GM18861 (cell line): Measurements from ENCODE around the gene FBXO31.
A peak's percentile ranks its signal among the peaks of the same experiment; 100 is the strongest.
"Not testable (repeated sequence)": the region's sequence is repeated elsewhere in the genome, so short reads cannot be mapped to it uniquely, and the experiment has no call there.

Experiments
- ATAC-seq: cut with Tn5 transposase; IDR thresholded peaks from one replicate; pipeline ENCODE4 v1.9.1; 2021; ENCODE audit not compliant: unreplicated experiment

Gene FBXO31

GRCh38 chr16:87387942-87388817 is 4.6 kb upstream of the FBXO31 start:
- ATAC-seq, result peak; percentile 41

- not testable (repeated sequence) for ATAC-seq
Observed at GRCh38 chr16:87384875-87385167, 1.2 kb upstream of the FBXO31 start.

- peak; percentile 5 for ATAC-seq
Observed at GRCh38 chr16:87384162-87384874, 742 bp upstream of the FBXO31 start.

GRCh38 chr16:87382023-87382785 is 1.4 kb downstream of the FBXO31 start:
- no peak for ATAC-seq

DNA sequence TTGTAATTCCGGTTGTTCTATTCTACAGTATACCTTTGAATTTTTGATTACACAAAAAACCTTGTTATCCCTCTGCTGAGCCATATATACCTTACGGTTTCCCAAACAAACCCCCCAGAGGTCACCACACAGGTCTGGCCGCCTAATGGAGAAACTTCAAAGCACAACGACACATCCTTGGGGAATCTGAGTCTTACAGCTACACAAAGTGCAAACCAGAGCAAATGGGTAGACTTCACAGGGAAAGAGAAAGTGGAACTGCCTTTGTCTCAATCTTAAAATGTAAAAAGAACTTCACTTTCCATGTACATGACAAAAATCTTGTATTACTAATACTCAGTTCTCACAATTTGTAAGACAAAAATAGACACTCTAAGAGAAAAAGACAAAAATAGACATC is 2.7 kb downstream of the FBXO31 start:
- ATAC-seq, result no peak

- ATAC-seq, result no peak
Observed at GRCh38 chr16:87380403-87380802, 3.2 kb downstream of the FBXO31 start.

- not testable (repeated sequence) for ATAC-seq
Observed at GRCh38 chr16:87379312-87379752, 4.2 kb downstream of the FBXO31 start.

DNA sequence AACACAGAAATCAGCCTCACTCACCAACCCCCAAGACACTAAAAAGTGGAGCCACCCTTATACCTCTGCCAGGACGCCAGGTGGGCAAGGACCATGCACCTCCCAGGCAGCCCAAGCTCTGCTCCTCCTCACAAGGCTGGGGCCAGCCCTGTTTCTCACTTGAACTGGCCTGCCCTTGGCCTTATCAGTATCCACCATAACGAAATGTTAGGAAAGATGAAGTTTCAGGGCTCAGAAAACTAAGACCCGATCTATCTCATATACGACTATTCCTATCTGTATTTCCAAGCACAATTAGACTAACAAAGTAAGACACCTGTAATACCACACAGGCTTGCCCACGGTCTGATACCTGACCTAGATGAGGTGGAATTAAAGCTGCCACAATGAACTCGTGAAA is 6.9 kb downstream of the FBXO31 start:
- no peak for ATAC-seq

GRCh38 chr16:87375426-87376135 is 8.0 kb downstream of the FBXO31 start:
- no peak for ATAC-seq

DNA sequence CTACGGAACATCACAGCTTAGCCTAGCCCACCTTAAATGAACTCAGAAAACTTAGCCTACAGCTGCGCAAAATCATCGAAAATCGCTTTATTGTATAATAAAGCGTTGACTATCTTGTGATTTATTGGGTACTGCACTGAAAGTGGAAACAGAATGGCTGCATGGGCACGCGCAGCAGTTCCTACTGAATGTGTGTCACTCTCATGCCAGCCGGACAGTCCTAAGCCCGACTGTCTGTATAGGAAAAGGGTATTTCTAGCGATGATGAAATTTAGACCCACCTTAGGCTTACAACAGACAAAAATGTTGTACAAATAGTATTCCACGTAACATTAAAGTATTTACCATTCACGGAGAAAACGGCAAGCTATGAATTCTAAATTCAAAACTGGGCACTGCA is 9.3 kb downstream of the FBXO31 start:
- ATAC-seq, result no peak

DNA sequence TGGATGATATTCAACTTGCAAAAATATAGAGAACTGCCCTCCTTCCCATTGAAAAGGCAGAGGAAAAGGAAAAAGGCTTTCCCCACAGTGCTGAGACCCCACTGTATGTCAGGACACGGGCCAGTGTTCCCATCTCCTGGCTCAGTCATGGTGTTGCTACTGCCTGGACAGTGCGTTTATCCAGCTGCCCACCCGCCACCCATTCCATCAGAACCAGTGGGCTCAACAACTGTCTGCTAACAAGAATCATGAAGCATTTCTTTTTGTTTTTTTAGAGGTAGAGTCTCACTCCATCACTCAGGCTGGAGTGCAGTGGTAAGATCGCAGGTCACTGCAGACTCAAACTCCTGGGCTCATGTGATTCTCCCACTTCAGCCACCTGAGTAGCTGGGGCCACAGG is 11.3 kb downstream of the FBXO31 start:
- ATAC-seq, result no peak

GRCh38 chr16:87371261-87371866 is 12.2 kb downstream of the FBXO31 start:
- ATAC-seq, result no peak

DNA sequence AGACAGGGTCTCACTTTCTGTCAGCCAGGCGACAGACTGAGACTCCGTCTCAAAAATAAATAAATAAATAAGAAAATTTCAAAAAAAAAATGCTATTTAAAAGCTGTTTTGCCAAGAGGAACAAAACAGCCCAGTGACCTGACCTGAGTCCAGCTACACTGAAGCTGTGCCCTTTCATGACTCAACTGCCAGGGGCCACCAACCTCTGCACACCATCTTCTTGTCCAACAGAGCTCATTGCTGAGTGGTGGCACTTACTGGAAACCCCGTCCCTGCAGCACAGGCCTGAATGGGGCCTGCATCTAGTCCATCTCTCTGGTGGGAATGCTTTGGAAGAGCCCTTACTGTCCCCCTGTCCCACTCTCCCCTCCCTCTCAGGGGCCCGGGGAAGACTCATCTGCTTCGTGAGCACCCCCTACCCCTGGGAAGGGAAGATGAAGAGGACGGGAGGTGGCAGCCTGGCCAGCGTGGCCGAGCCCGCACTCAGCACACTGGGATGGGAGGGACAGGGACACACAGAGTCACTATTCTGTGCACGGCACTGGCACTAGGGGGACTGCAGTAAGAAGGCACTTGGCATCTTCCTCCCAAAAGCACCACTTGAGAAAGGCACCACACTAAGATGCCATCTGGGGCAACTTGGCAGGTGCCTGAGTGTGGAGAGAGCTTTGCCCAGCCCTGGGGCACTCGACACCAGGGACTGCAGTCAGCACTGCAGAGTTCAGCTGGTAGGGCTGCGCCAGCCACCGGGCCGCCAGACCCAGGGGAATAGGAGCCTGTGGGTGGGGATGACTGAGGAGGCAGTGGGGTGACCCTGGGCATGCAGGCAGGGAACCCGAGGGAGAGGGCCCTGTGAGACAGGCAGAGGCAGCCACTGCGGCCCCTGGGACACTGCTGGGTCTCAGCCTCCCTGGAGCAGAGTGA is 13.5 kb downstream of the FBXO31 start:
- no peak for ATAC-seq

GRCh38 chr16:87369117-87369765 is 14.3 kb downstream of the FBXO31 start:
- no peak for ATAC-seq

- no peak for ATAC-seq
Observed at GRCh38 chr16:87368029-87368770, 15.4 kb downstream of the FBXO31 start.

- ATAC-seq, result no peak
Observed at GRCh38 chr16:87367529-87367928, 16.0 kb downstream of the FBXO31 start.

DNA sequence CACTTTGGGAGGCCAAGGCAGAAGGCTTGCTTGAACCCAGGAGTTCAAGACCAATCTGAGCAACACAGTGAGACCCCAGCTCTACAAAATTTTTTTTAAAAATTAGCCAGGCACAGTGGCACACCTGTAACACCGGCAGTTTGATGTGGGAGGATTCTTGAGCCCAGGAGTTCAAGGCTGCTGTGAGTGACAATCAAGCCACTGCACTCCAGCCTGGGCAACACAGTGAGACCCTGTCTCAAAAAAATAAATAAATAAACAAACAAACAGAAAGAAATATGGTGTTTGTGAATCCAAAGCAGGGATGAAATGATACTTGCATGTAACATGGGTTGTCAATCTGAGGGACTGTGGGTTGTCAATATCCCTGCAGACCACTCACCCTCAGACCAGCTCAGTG is 16.6 kb downstream of the FBXO31 start:
- no peak for ATAC-seq

- no peak for ATAC-seq
Observed at GRCh38 chr16:87366288-87366687, 17.3 kb downstream of the FBXO31 start.
